Head of caudate nucleus (tissue), 42 donors: ENCODE results near the gene SPZ1.
A peak's percentile ranks its signal among the peaks of the same experiment; 100 is the strongest.
"Not testable (repeated sequence)": the region's sequence is repeated elsewhere in the genome, so short reads cannot be mapped to it uniquely, and the experiment has no call there.

Source experiments
- DNase-seq, 42 donors: peaks; one replicate each; pipeline versions ENCODE4 v3.0.0 to v3.0.0-alpha.2; 2020 to 2021; ENCODE audit warnings: mixed read lengths in 7 of 42
- intact Hi-C: fragments of 100-400 bp; cut with DNase I; formaldehyde crosslinking; loops from one replicate; pipeline ENCODE4 v1.15.0; 2022

Gene SPZ1

GRCh38 chr5:80319702-80320101, at the start of gene SPZ1:
Gene SPZ1, plus strand, starts transcription at chr5:80320002. Its CDS starts 214 bp downstream, at chr5:80320216.
- intact Hi-C loops: no loop called here
- DNase-seq: no peak

- intact Hi-C loops, DNase-seq: not testable (repeated sequence)
Measured at GRCh38 chr5:80270543-80270942, 49.3 kb upstream of the SPZ1 start.

GRCh38 chr5:80275347-80275746, 44.5 kb upstream of the SPZ1 start:
- intact Hi-C loops: loop anchor here (5.0 kb wide), 1 partner anchor 183 kb away; no protein-coding TSS in a partner anchor
- DNase-seq: peak in 27 of 42 donors; percentile 13 to 78 (median 45)

GRCh38 chr5:80276186-80276585, 43.6 kb upstream of the SPZ1 start:
- intact Hi-C loops: loop anchor here (5.0 kb wide), 1 partner anchor 184 kb away; no protein-coding TSS in a partner anchor

GRCh38 chr5:80277191-80277590, 42.6 kb upstream of the SPZ1 start:
- intact Hi-C loops: loop anchor here (5.0 kb wide), 1 partner anchor 185 kb away; no protein-coding TSS in a partner anchor
- DNase-seq: no peak

More at GRCh38 chr5:80276186-80276585, 43.6 kb upstream of the SPZ1 start:
- no peak for DNase-seq

- no peak for DNase-seq
Measured at GRCh38 chr5:80282054-80282453, 37.7 kb upstream of the SPZ1 start.

GRCh38 chr5:80283360-80283759, 36.4 kb upstream of the SPZ1 start:
- intact Hi-C loops: no loop called here
- no peak for DNase-seq

More at GRCh38 chr5:80282054-80282453, 37.7 kb upstream of the SPZ1 start:
- intact Hi-C loops: no loop called here

GRCh38 chr5:80284720-80285119, 35.1 kb upstream of the SPZ1 start:
- intact Hi-C loops: no loop called here
- no peak for DNase-seq

GRCh38 chr5:80288177-80288576, 31.6 kb upstream of the SPZ1 start:
- intact Hi-C loops: no loop called here
- no peak for DNase-seq

GRCh38 chr5:80289320-80289719, 30.5 kb upstream of the SPZ1 start:
- intact Hi-C loops: no loop called here

GRCh38 chr5:80291761-80292160, 28.0 kb upstream of the SPZ1 start:
- DNase-seq: peak in 1 of 42 donors; percentile 6
- intact Hi-C loops: no loop called here

More at GRCh38 chr5:80289320-80289719, 30.5 kb upstream of the SPZ1 start:
- peak in 1 of 42 donors; percentile 2 for DNase-seq

GRCh38 chr5:80296121-80296520, 23.7 kb upstream of the SPZ1 start:
- no peak for DNase-seq
- intact Hi-C loops: no loop called here

GRCh38 chr5:80299601-80300000, 20.2 kb upstream of the SPZ1 start:
- intact Hi-C loops: no loop called here
- DNase-seq: no peak

- no peak for DNase-seq
- intact Hi-C loops: no loop called here
Measured at GRCh38 chr5:80300125-80300524, 19.7 kb upstream of the SPZ1 start.

GRCh38 chr5:80300796-80301195, 19.0 kb upstream of the SPZ1 start:
- intact Hi-C loops, DNase-seq: not testable (repeated sequence)

GRCh38 chr5:80301342-80301741, 18.5 kb upstream of the SPZ1 start:
- intact Hi-C loops, DNase-seq: not testable (repeated sequence)

- no peak for DNase-seq
- intact Hi-C loops: no loop called here
Measured at GRCh38 chr5:80302636-80303035, 17.2 kb upstream of the SPZ1 start.

- intact Hi-C loops: no loop called here
- no peak for DNase-seq
Measured at GRCh38 chr5:80308526-80308925, 11.3 kb upstream of the SPZ1 start.

- no peak for DNase-seq
Measured at GRCh38 chr5:80309871-80310665, 9.7 kb upstream of the SPZ1 start.

GRCh38 chr5:80315244-80315643, 4.6 kb upstream of the SPZ1 start:
- no peak for DNase-seq
- intact Hi-C loops: no loop called here

More at GRCh38 chr5:80309871-80310665, 9.7 kb upstream of the SPZ1 start:
- intact Hi-C loops: no loop called here

- DNase-seq: peak in 27 of 42 donors; percentile 8 to 67 (median 33)
- intact Hi-C loops: no loop called here
Measured at GRCh38 chr5:80318212-80318611, 1.6 kb upstream of the SPZ1 start.
